Neural cell (in vitro differentiated cells): ENCODE measurements around the gene NHLRC4. TPM values are rescaled to one million over a fixed set of nuclear protein-coding genes. Genes with fewer than 3 reads are reported as not detected.

Experiments used
- H2AFZ ChIP-seq: fragments of 200-600, 300-800 bp; sonication (generic), shearing (Covaris generic); 2 replicates; pipeline ENCODE4 v1.6.0; 2014; ENCODE audit warnings: low read depth, mild to moderate bottlenecking, antibody characterized with exemption, low read length, moderate library complexity
- H3F3A ChIP-seq: fragments of 200-600 bp; shearing (Covaris generic); 2 replicates; pipeline ENCODE4 v1.6.1; 2016; ENCODE audit warnings: mild to moderate bottlenecking, moderate library complexity, mixed read lengths, antibody characterized with exemption, low read length; ENCODE audit not compliant: insufficient read depth, poor library complexity, severe bottlenecking
- H3K27ac ChIP-seq: fragments of 200-600, 300-800 bp; sonication (generic), shearing (Covaris generic); 2 replicates; pipeline ENCODE4 v1.5.1; 2014; ENCODE audit warnings: mild to moderate bottlenecking, low read length, moderate library complexity
- H3K27me3 ChIP-seq: fragments of 300-800, 200-600 bp; sonication (generic), shearing (Covaris generic); 2 replicates; pipeline ENCODE4 v1.6.0; 2014; ENCODE audit warnings: mild to moderate bottlenecking, low read depth, low read length, moderate library complexity; ENCODE audit not compliant: insufficient read depth
- H3K36me3 ChIP-seq: fragments of 300-800, 200-600 bp; sonication (generic), shearing (Covaris generic); 2 replicates; pipeline ENCODE4 v1.5.1; 2014; ENCODE audit warnings: mild to moderate bottlenecking, antibody characterized with exemption, low read length, moderate library complexity; ENCODE audit not compliant: insufficient read depth
- H3K4me2 ChIP-seq: fragments of 300-800, 200-600 bp; sonication (generic), shearing (Covaris generic); 2 replicates; pipeline ENCODE4 v1.6.0; 2014; ENCODE audit warnings: mild to moderate bottlenecking, low read length
- H3K4me3 ChIP-seq: fragments of 300-800, 200-600 bp; sonication (generic), shearing (Covaris generic); 2 replicates; pipeline ENCODE4 v1.5.1; 2014; ENCODE audit warnings: mild to moderate bottlenecking, low read length, moderate library complexity
- H3K79me2 ChIP-seq: fragments of 200-600 bp; shearing (Covaris generic); replicated peaks from 2 replicates; pipeline ENCODE4 v1.6.0; 2014; ENCODE audit warnings: mild to moderate bottlenecking, low read length, moderate library complexity; ENCODE audit not compliant: insufficient read depth
- H3K9ac ChIP-seq: fragments of 300-800, 200-600 bp; sonication (generic), shearing (Covaris generic); 2 replicates; pipeline ENCODE4 v1.6.1; 2016; ENCODE audit warnings: mild to moderate bottlenecking, low read length, mixed read lengths
- H3K9me2 ChIP-seq: fragments of 200-600 bp; shearing (Covaris generic); 2 replicates; pipeline ENCODE4 v1.6.1; 2016; ENCODE audit warnings: mild to moderate bottlenecking, low read length, mixed read lengths; ENCODE audit not compliant: insufficient read depth
- H3K9me3 ChIP-seq: fragments of 200-600, 300-800 bp; sonication (generic), shearing (Covaris generic); 2 replicates; pipeline ENCODE4 v1.6.1; 2016; ENCODE audit warnings: mild to moderate bottlenecking, mixed run types, low read length, moderate library complexity, mixed read lengths
- H4K20me1 ChIP-seq: fragments of 200-600 bp; shearing (Covaris generic); 2 replicates; pipeline ENCODE4 v1.6.1; 2016; ENCODE audit warnings: mild to moderate bottlenecking, mixed run types; ENCODE audit not compliant: insufficient read depth
- CTCF ChIP-seq: fragments of 450-650 bp; IDR thresholded peaks from 2 replicates; pipeline ENCODE4 v1.5.1; 2014; ENCODE audit warnings: antibody characterized with exemption, mild to moderate bottlenecking, moderate library complexity; ENCODE audit not compliant: poor library complexity, severe bottlenecking
- EP300 ChIP-seq: fragments of 450-650 bp; conservative IDR thresholded peaks from 2 replicates; pipeline ENCODE4 v1.6.1; 2014; ENCODE audit warnings: antibody characterized with exemption, mild to moderate bottlenecking, moderate library complexity; ENCODE audit not compliant: poor library complexity, severe bottlenecking
- EZH2 ChIP-seq: fragments of 200-600, 300-800 bp; shearing (Covaris generic), sonication (generic); IDR thresholded peaks from 2 replicates; pipeline ENCODE4 v1.6.1; 2014; ENCODE audit warnings: antibody characterized with exemption, low read length, borderline replicate concordance, mild to moderate bottlenecking; ENCODE audit not compliant: insufficient read depth, poor library complexity, severe bottlenecking
- MXI1 ChIP-seq: fragments of 450-650 bp; conservative IDR thresholded peaks from 2 replicates; pipeline ENCODE4 v1.6.1; 2014; ENCODE audit warnings: antibody characterized with exemption, mild to moderate bottlenecking; ENCODE audit not compliant: poor library complexity, severe bottlenecking
- POLR2AphosphoS5 ChIP-seq: IDR thresholded peaks from 2 replicates; pipeline ENCODE4 v1.6.1; 2012
- RAD21 ChIP-seq: fragments of 450-650 bp; conservative IDR thresholded peaks from 2 replicates; pipeline ENCODE4 v1.6.1; 2014; ENCODE audit warnings: antibody characterized with exemption, mild to moderate bottlenecking, moderate library complexity
- REST ChIP-seq: IDR thresholded peaks from 2 replicates; pipeline ENCODE4 v1.6.1; 2012; ENCODE audit warnings: borderline replicate concordance
- SMC3 ChIP-seq: fragments of 450-650 bp; conservative IDR thresholded peaks from 2 replicates; pipeline ENCODE4 v1.6.1; 2014; ENCODE audit warnings: antibody characterized with exemption, mild to moderate bottlenecking, moderate library complexity; ENCODE audit not compliant: poor library complexity
- TAF1 ChIP-seq: IDR thresholded peaks from 2 replicates; pipeline ENCODE4 v1.6.1; 2012; ENCODE audit warnings: low read depth
- polyA plus RNA-seq: library from polyadenylated mRNA; depleted of rRNA; stranded (reverse); fragments of >200 nt; gene quantifications from 2 replicates; pipeline ENCODE4 v1.2.3, GENCODE V29; 2014

NHLRC4 gene
- polyA plus RNA-seq, 1 donor from 2014 or later: not detected

DNA sequence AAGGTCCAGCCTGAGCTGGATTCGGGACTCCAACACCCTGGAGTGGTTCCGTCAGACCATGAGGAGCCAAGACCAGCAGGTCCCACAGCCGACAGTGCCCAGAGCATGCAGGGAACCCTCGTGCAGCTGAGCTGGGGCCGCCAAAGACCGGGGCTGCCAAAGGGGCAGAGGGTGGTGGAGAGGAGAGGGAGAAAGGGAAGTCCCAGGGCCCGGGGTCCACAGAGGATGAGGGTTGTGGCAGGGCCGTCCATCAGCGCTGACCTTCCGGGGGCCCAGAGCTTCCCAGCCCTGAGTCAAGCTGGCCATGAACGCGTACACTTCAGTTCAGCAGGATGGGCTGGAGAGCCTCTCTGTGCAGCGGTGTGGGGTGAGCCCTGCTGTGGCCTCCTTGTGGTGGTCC, 46.0 kb upstream of the NHLRC4 start:
- no peaks in the 10 kb centered on the region for H3F3A ChIP-seq
- no peaks in the 10 kb centered on the region for H4K20me1 ChIP-seq
- TF ChIP-seq MXI1: no peak
- no peaks in the 10 kb centered on the region for H3K27me3 ChIP-seq
- H3K9me3 ChIP-seq: no peaks in the 10 kb centered on the region
- H3K27ac ChIP-seq: no peak overlapping the region
- no peaks in the 10 kb centered on the region for H3K79me2 ChIP-seq
- peaks cover 4% of the 10 kb centered on the region for H3K36me3 ChIP-seq
- no peak overlapping the region for H2AFZ ChIP-seq
- no peak overlapping the region for H3K4me3 ChIP-seq
- H3K4me2 ChIP-seq: no peak overlapping the region
- H3K9ac ChIP-seq: no peak overlapping the region
- no peaks in the 10 kb centered on the region for H3K9me2 ChIP-seq

- H3K9ac ChIP-seq: no peak overlapping the region
- H3K9me2 ChIP-seq: no peaks in the 10 kb centered on the region
- TF ChIP-seq EP300: no peak
- TF ChIP-seq REST: no peak
- TF ChIP-seq TAF1: no peak
- no peak for TF ChIP-seq SMC3
- no peak for TF ChIP-seq MXI1
- no peak overlapping the region for H2AFZ ChIP-seq
- no peaks in the 10 kb centered on the region for H4K20me1 ChIP-seq
- peaks cover 4% of the 10 kb centered on the region for H3K36me3 ChIP-seq
- no peaks in the 10 kb centered on the region for H3K27me3 ChIP-seq
- no peaks in the 10 kb centered on the region for H3K79me2 ChIP-seq
- no peak overlapping the region for H3K27ac ChIP-seq
- no peak overlapping the region for H3K4me2 ChIP-seq
- no peaks in the 10 kb centered on the region for H3F3A ChIP-seq
- no peaks in the 10 kb centered on the region for H3K9me3 ChIP-seq
- H3K4me3 ChIP-seq: no peak overlapping the region
These were observed 45.2 kb upstream of the NHLRC4 start for GRCh38 chr16:521381-522210.

GRCh38 chr16:522320-523096, 44.3 kb upstream of the NHLRC4 start:
- no peak for TF ChIP-seq SMC3
- TF ChIP-seq POLR2AphosphoS5: no peak
- no peak for TF ChIP-seq EZH2
- no peak for TF ChIP-seq MXI1
- TF ChIP-seq CTCF: no peak
- TF ChIP-seq REST: no peak
- no peak for TF ChIP-seq TAF1
- TF ChIP-seq EP300: no peak
- TF ChIP-seq RAD21: no peak
- peaks cover 4% of the 10 kb centered on the region for H3K36me3 ChIP-seq
- no peaks in the 10 kb centered on the region for H3K9me2 ChIP-seq
- H3K4me3 ChIP-seq: no peak overlapping the region
- no peak overlapping the region for H3K9ac ChIP-seq
- H2AFZ ChIP-seq: no peak overlapping the region
- H3K4me2 ChIP-seq: no peak overlapping the region
- no peaks in the 10 kb centered on the region for H4K20me1 ChIP-seq
- H3K79me2 ChIP-seq: no peaks in the 10 kb centered on the region
- H3K27ac ChIP-seq: no peak overlapping the region
- H3K9me3 ChIP-seq: no peaks in the 10 kb centered on the region
- no peaks in the 10 kb centered on the region for H3K27me3 ChIP-seq
- no peaks in the 10 kb centered on the region for H3F3A ChIP-seq
